Measurements from ENCODE around the gene TPH2.

- TF ChIP-seq CTCF (IDR thresholded peaks at IDR 0.05) (no peak), POLR2AphosphoS5 (IDR thresholded peaks at IDR 0.05) (no peak), POLR2A (IDR thresholded peaks at IDR 0.05) (no peak)
Measured at GRCh38 chr12:71942703-71943102, 4.1 kb downstream of the TPH2 start.
